ENCODE data around the gene C1QTNF2. TPM values are rescaled to one million over a fixed set of nuclear protein-coding genes. Genes with fewer than 3 reads are reported as not detected.
A peak's percentile ranks its signal among the peaks of the same experiment; 100 is the strongest.

C1QTNF2 gene
- total and polyA plus RNA-seq, 10 of the 15 experiments (the other 5 are each of a cell fraction or from before 2014, with no cell fraction given): not detected

- BruUV-seq (replicated peaks): no TSS peak
- Histone ChIP-seq H2AFZ (ENCODE audit: control insufficient read depth, low read depth, low read length) (no peak overlapping the region), H3K79me2 (ENCODE audit: control insufficient read depth, insufficient read depth, low read length) (no peaks in the 10 kb centered on the region), H3K9me3 (replicated peaks; ENCODE audit: control insufficient read depth, insufficient read depth, low read length) (no peaks in the 10 kb centered on the region), H4K20me1 (ENCODE audit: control insufficient read depth, insufficient read depth) (no peaks in the 10 kb centered on the region), H3K27me3 (replicated peaks in 1 of 2; ENCODE audit: control insufficient read depth in 2 of 2, insufficient read depth in 2 of 2, low read length in 1 of 2) (peaks cover 2 to 10% of the 10 kb centered on the region in 2 experiments; a peak in 3 of 4 replicates), H3K9ac (ENCODE audit: control insufficient read depth, insufficient read depth, low read length) (no peak overlapping the region), H3K27ac (ENCODE audit: control insufficient read depth, insufficient read depth) (no peak overlapping the region), H3K4me2 (ENCODE audit: control insufficient read depth, insufficient read depth) (peak overlapping the region; percentile 84), H3K36me3 (ENCODE audit: control insufficient read depth in 2 of 2, insufficient read depth in 2 of 2, low read length in 1 of 2) (no peaks in the 10 kb centered on the region), H3K4me3 (no peak overlapping the region; the same call in 1 of the 2 replicates), H3K4me1 (ENCODE audit: control insufficient read depth, insufficient read depth, low read length) (no peaks in the 10 kb centered on the region)
- in situ Hi-C loops (cut with MboI): no loop called here
- ChIA-PET RAD21 (ENCODE audit: unreplicated experiment) (no interaction called here), CTCF (interaction anchor here (0.5 to 1.5 kb wide), 3 partner anchors 20 to 38 kb away, joined by 3 to 5 read pairs (median 3); no protein-coding TSS in a partner anchor), POLR2A (no interaction called here), SMC1A (ENCODE audit: uncharacterized antibody, unreplicated experiment) (interaction anchor here (1.1 to 1.6 kb wide), 2 partner anchors 18 to 104 kb away, joined by 3 to 4 read pairs; no protein-coding TSS in a partner anchor)
- 83% methylated on average over 12 of the region's 12 CpGs for WGBS (ENCODE audit: insufficient coverage, insufficient replicate concordance, low lambda C conversion rate, missing lambda C conversion rate)
- ATAC-seq (no peak), DNase-seq (ENCODE audit: low read depth, low spot score) (no peak), FAIRE-seq (no peak)
- intact Hi-C loops (cut with micrococcal nuclease; ENCODE audit: unreplicated experiment): no loop called here
- TF ChIP-seq STAT3 (IDR thresholded peaks at IDR 0.05; ENCODE audit: low read depth, low read length): no peak
- TF ChIP-seq, protein P1, sequence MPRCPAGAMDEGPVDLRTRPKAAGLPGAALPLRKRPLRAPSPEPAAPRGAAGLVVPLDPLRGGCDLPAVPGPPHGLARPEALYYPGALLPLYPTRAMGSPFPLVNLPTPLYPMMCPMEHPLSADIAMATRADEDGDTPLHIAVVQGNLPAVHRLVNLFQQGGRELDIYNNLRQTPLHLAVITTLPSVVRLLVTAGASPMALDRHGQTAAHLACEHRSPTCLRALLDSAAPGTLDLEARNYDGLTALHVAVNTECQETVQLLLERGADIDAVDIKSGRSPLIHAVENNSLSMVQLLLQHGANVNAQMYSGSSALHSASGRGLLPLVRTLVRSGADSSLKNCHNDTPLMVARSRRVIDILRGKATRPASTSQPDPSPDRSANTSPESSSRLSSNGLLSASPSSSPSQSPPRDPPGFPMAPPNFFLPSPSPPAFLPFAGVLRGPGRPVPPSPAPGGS (IDR thresholded peaks at IDR 0.05; ENCODE audit: borderline replicate concordance, insufficient read depth, low read depth, low read length, poor library complexity, severe bottlenecking): no peak
- TF ChIP-seq ZNF207 (IDR thresholded peaks at IDR 0.05; ENCODE audit: borderline replicate concordance): no peak
- no peak for TF ChIP-seq MXI1 (IDR thresholded peaks at IDR 0.05; ENCODE audit: low read depth, low read length)
- no peak for TF ChIP-seq NKRF (conservative IDR thresholded peaks at IDR 0.05)
- TF ChIP-seq CREM (IDR thresholded peaks at IDR 0.05; ENCODE audit: low read depth): no peak
- no peak for TF ChIP-seq EGR1 (IDR thresholded peaks at IDR 0.05; ENCODE audit: borderline replicate concordance in 1 of 2, low read depth in 2 of 2, low read length in 2 of 2)
- TF ChIP-seq, protein P2, sequence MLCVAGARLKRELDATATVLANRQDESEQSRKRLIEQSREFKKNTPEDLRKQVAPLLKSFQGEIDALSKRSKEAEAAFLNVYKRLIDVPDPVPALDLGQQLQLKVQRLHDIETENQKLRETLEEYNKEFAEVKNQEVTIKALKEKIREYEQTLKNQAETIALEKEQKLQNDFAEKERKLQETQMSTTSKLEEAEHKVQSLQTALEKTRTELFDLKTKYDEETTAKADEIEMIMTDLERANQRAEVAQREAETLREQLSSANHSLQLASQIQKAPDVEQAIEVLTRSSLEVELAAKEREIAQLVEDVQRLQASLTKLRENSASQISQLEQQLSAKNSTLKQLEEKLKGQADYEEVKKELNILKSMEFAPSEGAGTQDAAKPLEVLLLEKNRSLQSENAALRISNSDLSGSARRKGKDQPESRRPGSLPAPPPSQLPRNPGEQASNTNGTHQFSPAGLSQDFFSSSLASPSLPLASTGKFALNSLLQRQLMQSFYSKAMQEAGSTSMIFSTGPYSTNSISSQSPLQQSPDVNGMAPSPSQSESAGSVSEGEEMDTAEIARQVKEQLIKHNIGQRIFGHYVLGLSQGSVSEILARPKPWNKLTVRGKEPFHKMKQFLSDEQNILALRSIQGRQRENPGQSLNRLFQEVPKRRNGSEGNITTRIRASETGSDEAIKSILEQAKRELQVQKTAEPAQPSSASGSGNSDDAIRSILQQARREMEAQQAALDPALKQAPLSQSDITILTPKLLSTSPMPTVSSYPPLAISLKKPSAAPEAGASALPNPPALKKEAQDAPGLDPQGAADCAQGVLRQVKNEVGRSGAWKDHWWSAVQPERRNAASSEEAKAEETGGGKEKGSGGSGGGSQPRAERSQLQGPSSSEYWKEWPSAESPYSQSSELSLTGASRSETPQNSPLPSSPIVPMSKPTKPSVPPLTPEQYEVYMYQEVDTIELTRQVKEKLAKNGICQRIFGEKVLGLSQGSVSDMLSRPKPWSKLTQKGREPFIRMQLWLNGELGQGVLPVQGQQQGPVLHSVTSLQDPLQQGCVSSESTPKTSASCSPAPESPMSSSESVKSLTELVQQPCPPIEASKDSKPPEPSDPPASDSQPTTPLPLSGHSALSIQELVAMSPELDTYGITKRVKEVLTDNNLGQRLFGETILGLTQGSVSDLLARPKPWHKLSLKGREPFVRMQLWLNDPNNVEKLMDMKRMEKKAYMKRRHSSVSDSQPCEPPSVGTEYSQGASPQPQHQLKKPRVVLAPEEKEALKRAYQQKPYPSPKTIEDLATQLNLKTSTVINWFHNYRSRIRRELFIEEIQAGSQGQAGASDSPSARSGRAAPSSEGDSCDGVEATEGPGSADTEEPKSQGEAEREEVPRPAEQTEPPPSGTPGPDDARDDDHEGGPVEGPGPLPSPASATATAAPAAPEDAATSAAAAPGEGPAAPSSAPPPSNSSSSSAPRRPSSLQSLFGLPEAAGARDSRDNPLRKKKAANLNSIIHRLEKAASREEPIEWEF (IDR thresholded peaks at IDR 0.05; ENCODE audit: insufficient replicate concordance, low read depth, low read length): no peak
- no peak for TF ChIP-seq MEF2B (IDR thresholded peaks at IDR 0.05; ENCODE audit: partially characterized antibody, poor library complexity, severe bottlenecking)
- TF ChIP-seq IKZF1 (conservative IDR thresholded peaks at IDR 0.05): no peak
These were observed 248 bp upstream of the C1QTNF2 start for GRCh38 chr5:160370713-160371034.

Measured in GM12878 (cell line).